RWPE2 (cell line): ENCODE results near the gene NFIX.

ENCODE experiments used
- ATAC-seq: fragments of 200-7000 bp; cut with Tn5 transposase; 3 replicates; pipeline ENCODE4 v1.9.1; 2021; ENCODE audit warnings: low read depth
- DNase-seq: peaks from one replicate; pipeline ENCODE4 v3.0.0-alpha.2; 2020; ENCODE audit warnings: low spot score
- H3K27ac ChIP-seq: fragments of 450-650 bp; 2 replicates; pipeline ENCODE4 v1.5.1; 2017; ENCODE audit warnings: mild to moderate bottlenecking; ENCODE audit not compliant: poor library complexity, severe bottlenecking
- H3K27me3 ChIP-seq: fragments of 250-450 bp; sonication (Bioruptor Pico); 2 replicates; pipeline ENCODE4 v1.5.1; 2021; ENCODE audit warnings: mild to moderate bottlenecking, moderate library complexity; ENCODE audit not compliant: insufficient read depth, poor library complexity, severe bottlenecking
- H3K36me3 ChIP-seq: fragments of 250-450 bp; sonication (Bioruptor Pico); 2 replicates; pipeline ENCODE4 v1.5.1; 2020; ENCODE audit warnings: low read depth, mild to moderate bottlenecking, moderate library complexity
- H3K4me1 ChIP-seq: fragments of 250-450 bp; sonication (Bioruptor Pico); 2 replicates; pipeline ENCODE4 v1.5.1; 2021; ENCODE audit warnings: mild to moderate bottlenecking, moderate library complexity; ENCODE audit not compliant: insufficient read depth, poor library complexity, severe bottlenecking
- H3K4me3 ChIP-seq: fragments of 250-450 bp; sonication (Bioruptor Pico); 2 replicates; pipeline ENCODE4 v1.5.1; 2021; ENCODE audit warnings: mild to moderate bottlenecking, moderate library complexity; ENCODE audit not compliant: severe bottlenecking
- H3K9me3 ChIP-seq: fragments of 250-450 bp; sonication (Bioruptor Pico); 2 replicates; pipeline ENCODE4 v1.5.1; 2021; ENCODE audit warnings: mild to moderate bottlenecking, moderate library complexity; ENCODE audit not compliant: severe bottlenecking
- CTCF ChIP-seq: fragments of 450-650 bp; IDR thresholded peaks from one replicate; pipeline ENCODE4 v1.5.1; 2017; ENCODE audit warnings: mild to moderate bottlenecking, moderate library complexity; ENCODE audit not compliant: poor library complexity, severe bottlenecking

NFIX gene

GRCh38 chr19:13001502-13002165 is 6.4 kb downstream of the NFIX start:
- no peaks in the 10 kb centered on the region for H3K4me1 ChIP-seq
- H3K36me3 ChIP-seq = peaks cover 3% of the 10 kb centered on the region; the same call in 1 of the 2 replicates
- no peak overlapping the region for H3K27ac ChIP-seq
- no peaks in the 10 kb centered on the region for H3K9me3 ChIP-seq
- TF ChIP-seq CTCF = no peak
- DNase-seq (no peak), ATAC-seq (no peak)
- H3K27me3 ChIP-seq = no peaks in the 10 kb centered on the region
- H3K4me3 ChIP-seq = no peak overlapping the region

DNA sequence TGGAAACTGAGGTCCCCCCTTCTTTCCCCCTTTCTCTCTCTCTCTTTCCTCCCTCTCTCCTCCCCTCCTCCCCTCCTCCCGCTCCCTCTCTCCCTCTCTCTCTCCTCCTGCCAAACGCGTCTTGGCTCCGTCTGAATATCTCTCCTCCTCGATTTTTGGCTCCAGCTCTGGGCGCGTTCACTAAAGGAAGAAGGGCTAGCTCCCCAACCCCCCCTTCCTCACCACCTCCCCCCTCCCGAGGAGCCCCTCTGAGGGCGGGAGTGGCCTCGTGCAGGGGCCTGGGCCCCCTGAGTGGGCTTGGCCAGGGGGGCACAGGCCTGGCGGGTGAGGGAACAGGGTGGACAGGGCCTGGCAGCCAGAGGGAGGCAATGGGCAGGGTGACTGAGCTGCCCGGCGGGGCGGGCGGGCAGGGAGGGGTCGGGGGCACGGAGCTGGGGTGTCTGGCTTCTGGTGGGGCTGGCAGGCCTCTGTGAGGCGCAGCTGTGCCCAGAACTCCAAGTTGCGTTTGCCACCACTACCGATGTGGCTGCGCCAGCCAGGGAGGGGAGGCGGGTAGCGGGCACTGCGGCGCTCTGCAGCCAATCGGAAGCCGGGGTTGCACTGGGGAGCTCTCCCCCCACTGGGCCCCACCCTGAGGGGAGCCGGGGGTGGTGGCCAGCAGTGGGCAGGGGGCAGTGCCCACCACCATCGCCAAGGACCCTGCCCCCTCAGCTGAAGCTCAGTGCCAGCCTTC is 7.1 kb downstream of the NFIX start:
- no peaks in the 10 kb centered on the region for H3K9me3 ChIP-seq
- H3K27me3 ChIP-seq = no peaks in the 10 kb centered on the region
- peaks cover 3% of the 10 kb centered on the region; the same call in 1 of the 2 replicates for H3K36me3 ChIP-seq
- DNase-seq = no peak
- H3K27ac ChIP-seq = no peak overlapping the region
- no peak for TF ChIP-seq CTCF
- H3K4me1 ChIP-seq = no peaks in the 10 kb centered on the region
- no peak overlapping the region for H3K4me3 ChIP-seq
- no peak for ATAC-seq

GRCh38 chr19:13003081-13003480 is 7.8 kb downstream of the NFIX start:
- no peak for DNase-seq
- H3K36me3 ChIP-seq = peaks cover 3% of the 10 kb centered on the region; the same call in 1 of the 2 replicates
- ATAC-seq = no peak
- H3K9me3 ChIP-seq = no peaks in the 10 kb centered on the region
- H3K27ac ChIP-seq = no peak overlapping the region
- TF ChIP-seq CTCF = no peak
- no peaks in the 10 kb centered on the region for H3K27me3 ChIP-seq
- peaks cover 3% of the 10 kb centered on the region for H3K4me1 ChIP-seq
- H3K4me3 ChIP-seq = no peak overlapping the region

DNA sequence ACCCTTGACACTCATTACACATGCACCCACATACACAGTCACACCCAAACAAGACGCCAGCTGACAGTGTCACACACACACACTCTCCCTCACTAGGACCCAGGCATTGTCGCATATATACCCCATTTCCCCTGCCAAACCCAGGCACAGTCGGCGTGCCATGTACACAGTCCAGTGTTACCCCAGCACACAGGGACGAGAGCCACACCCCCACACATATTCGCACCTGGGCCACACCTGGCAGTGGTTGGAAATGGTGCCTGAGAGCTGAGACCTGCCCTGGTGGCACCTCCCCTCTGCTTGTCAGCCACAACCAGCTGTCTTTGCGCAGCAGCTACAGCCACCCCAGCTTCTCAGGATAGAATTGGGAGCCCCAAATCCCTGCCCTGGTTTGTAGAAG is 9.0 kb downstream of the NFIX start:
- Histone ChIP-seq H3K27me3 (no peaks in the 10 kb centered on the region), H3K9me3 (no peaks in the 10 kb centered on the region), H3K4me1 (peaks cover 3% of the 10 kb centered on the region), H3K36me3 (no peaks in the 10 kb centered on the region), H3K4me3 (no peak overlapping the region), H3K27ac (no peak overlapping the region)
- no peak for TF ChIP-seq CTCF
- no peak for ATAC-seq
- DNase-seq = no peak

GRCh38 chr19:13005253-13005652 is 10.0 kb downstream of the NFIX start:
- no peaks in the 10 kb centered on the region for H3K27me3 ChIP-seq
- no peaks in the 10 kb centered on the region for H3K9me3 ChIP-seq
- ATAC-seq = no peak
- no peak overlapping the region for H3K4me3 ChIP-seq
- H3K4me1 ChIP-seq = peaks cover 3% of the 10 kb centered on the region
- H3K27ac ChIP-seq = no peak overlapping the region
- no peak for TF ChIP-seq CTCF
- no peaks in the 10 kb centered on the region for H3K36me3 ChIP-seq
- DNase-seq = no peak
